ENCODE results near the gene PODN. TPM values are rescaled to one million over a fixed set of nuclear protein-coding genes. Genes with fewer than 3 reads are reported as not detected.

PODN gene
- total RNA-seq, 6 donors from 2014 or later: 15.2 to 87.1 (median 53.1) TPM

DNA sequence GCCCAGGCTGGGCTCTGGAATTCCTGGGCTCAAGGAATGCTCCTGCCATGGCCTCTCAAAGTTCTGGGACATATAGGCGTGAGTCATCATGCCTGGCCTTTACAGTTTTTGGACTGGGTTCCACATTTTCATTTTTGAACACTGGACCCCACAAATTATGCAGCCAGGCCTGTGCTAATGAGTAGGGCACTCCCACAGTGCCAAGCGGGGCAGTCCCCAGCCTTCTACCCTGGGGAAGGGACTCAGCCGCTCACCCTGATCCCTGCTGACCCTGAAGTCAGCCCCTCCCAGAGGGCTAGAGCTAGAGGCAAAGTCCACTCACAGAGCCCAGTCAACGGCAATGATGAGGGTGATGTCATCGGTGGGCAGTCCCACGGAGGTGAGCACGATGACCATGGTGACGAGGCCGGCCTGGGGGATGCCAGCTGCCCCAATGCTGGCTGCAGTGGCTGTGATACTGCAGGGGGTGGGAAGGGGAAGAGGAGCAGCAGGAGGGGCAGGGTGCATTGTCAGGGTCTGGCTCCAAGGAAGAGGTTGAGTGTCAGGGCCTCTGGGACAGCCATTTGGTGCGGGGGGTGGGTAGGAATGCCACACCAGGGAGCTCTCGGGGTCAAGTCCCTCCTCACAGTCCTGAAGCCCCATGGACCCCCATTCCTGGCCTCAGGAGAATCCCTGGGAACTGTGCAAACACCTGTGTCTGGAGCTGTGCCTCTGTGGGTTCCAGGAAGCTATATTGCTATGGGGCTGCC is 27.6 kb downstream of the PODN start:
- DNase-seq (no peak), ATAC-seq (ENCODE audit: low FRiP score in 2 of 2) (no peak)
- WGBS, 2 donors: 80 to 82% methylated on average over 6 to 11 of the region's 11 CpGs

GRCh38 chr1:53090227-53091147 is 28.5 kb downstream of the PODN start:
- no peaks in the 10 kb centered on the region for H3K9me3 ChIP-seq
- ATAC-seq (ENCODE audit: low FRiP score in 2 of 2): peak in 1 of 2 donors; percentile 56
- no peak overlapping the region for H3K27ac ChIP-seq
- no peak overlapping the region for H3K4me3 ChIP-seq
- no peaks in the 10 kb centered on the region for H3K27me3 ChIP-seq
- TF ChIP-seq EP300 (IDR thresholded peaks at IDR 0.05) (no peak), POLR2A (IDR thresholded peaks at IDR 0.05) (no peak), CTCF (IDR thresholded peaks at IDR 0.05) (no peak), POLR2AphosphoS5 (IDR thresholded peaks at IDR 0.05) (no peak)
- peak; percentile 34 to 79 for DNase-seq
- WGBS, 2 donors: 86 to 92% methylated on average over 15 to 36 of the region's 37 CpGs
- H3K36me3 ChIP-seq: no peaks in the 10 kb centered on the region
- peaks cover 3 to 11% (median 6%) of the 10 kb centered on the region in 4 donors for H3K4me1 ChIP-seq

More for the DNA sequence above, 27.6 kb downstream of the PODN start:
- no peaks in the 10 kb centered on the region for H3K9me3 ChIP-seq
- no peak for TF ChIP-seq EP300 (IDR thresholded peaks at IDR 0.05)
- TF ChIP-seq POLR2AphosphoS5 (IDR thresholded peaks at IDR 0.05): no peak
- TF ChIP-seq POLR2A (IDR thresholded peaks at IDR 0.05): no peak
- no peak for TF ChIP-seq CTCF (IDR thresholded peaks at IDR 0.05)
- H3K27me3 ChIP-seq: no peaks in the 10 kb centered on the region
- H3K27ac ChIP-seq: no peak overlapping the region
- H3K4me1 ChIP-seq: peaks cover 3 to 11% (median 6%) of the 10 kb centered on the region in 4 donors
- H3K36me3 ChIP-seq: no peaks in the 10 kb centered on the region
- no peak overlapping the region for H3K4me3 ChIP-seq

DNA sequence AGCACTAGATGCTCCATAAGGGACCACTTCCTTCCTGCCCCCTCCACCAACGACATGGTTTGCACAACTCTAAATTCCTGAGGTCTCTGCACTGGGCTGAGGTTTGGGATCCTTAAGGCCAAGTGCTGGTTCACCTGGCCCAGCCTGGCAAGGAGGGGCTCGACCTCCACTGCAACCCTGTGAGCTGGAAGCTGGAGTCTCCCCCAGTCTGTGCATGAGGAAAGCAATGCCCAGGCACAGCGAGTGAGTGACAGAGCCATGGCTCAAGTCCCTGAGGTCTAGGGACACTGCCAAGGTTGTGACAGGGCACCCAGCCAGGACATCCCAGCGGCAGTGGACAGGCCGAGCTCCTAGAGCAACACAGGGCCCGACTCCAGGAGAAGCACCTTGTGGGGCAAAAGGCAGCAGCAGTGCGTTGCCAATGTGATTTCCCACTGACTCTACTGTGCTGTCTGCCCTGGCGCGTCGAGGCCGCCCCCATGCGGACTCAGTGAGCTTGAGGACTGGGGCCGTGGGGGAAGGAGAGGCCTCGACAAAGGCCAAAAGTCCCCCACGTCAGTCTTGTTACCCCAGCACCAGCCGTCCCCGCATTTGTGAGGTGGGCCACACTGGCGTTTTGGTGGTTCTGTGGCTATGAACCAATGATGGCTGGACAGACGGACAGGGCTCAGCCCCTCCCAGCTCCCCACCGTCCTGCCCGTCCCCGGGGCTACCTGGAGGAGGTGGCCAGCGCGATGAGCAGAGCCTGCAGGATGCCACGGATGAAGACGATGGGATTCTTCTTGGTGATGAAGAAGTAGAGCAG is 30.0 kb downstream of the PODN start:
- DNase-seq (peak; percentile 48 to 76), ATAC-seq (ENCODE audit: low FRiP score in 2 of 2) (peak in 1 of 2 donors; percentile 28)
- TF ChIP-seq CTCF (IDR thresholded peaks at IDR 0.05) (no peak), POLR2AphosphoS5 (IDR thresholded peaks at IDR 0.05) (no peak), EP300 (IDR thresholded peaks at IDR 0.05) (no peak), POLR2A (IDR thresholded peaks at IDR 0.05) (no peak)
- WGBS, 2 donors: 83 to 89% methylated on average over 14 to 25 of the region's 26 CpGs
- H3K9me3 ChIP-seq: no peaks in the 10 kb centered on the region
- H3K4me1 ChIP-seq: peaks cover 3 to 11% (median 6%) of the 10 kb centered on the region in 4 donors
- H3K27ac ChIP-seq: no peak overlapping the region
- H3K27me3 ChIP-seq: no peaks in the 10 kb centered on the region
- no peak overlapping the region for H3K4me3 ChIP-seq
- H3K36me3 ChIP-seq: no peaks in the 10 kb centered on the region

DNA sequence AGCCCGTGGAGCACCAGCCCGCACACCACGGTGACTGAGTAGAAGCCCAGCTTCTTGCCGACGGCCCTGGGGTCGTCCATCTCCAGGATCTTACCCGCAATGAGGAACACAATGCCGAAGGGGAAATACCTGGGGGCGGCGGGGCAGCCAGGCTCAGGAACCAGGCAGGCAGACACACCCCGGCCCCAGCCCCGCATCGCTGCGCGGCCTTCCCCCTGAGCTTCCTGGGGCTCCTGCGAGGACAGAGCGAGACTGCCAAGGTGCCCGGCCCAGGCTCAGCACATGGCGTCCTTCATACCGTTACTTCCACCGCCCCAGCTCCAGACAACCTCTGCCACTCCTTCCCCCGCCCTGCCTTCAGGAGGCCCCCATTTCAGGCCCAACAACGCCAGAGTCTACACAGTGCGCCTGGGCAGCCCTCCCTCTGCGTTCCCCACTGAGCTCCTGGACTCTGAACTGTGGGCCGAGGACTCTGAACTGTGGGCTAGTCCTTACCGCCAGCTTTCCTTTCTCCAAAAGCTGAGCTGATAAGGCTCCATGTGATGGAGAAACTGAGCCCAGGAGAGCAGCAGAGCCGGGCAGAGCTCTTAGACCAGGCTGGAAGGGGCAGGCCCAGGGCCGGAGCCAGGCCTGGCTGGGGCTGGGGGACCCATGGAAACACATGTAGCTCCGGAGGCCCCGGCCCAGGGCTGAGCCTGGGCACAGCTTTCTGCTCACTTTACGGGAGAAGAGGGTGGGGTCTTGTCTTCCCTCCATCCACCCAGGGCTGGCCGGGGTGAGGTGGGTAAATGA is 30.8 kb downstream of the PODN start:
- Histone ChIP-seq H3K27me3 (no peaks in the 10 kb centered on the region), H3K4me1 (peaks cover 3 to 11% (median 6%) of the 10 kb centered on the region in 4 donors), H3K9me3 (no peaks in the 10 kb centered on the region), H3K27ac (no peak overlapping the region), H3K36me3 (no peaks in the 10 kb centered on the region), H3K4me3 (no peak overlapping the region)
- WGBS, 2 donors: 82 to 91% methylated on average over 13 to 32 of the region's 33 CpGs
- no peak for TF ChIP-seq CTCF (IDR thresholded peaks at IDR 0.05)
- TF ChIP-seq EP300 (IDR thresholded peaks at IDR 0.05): no peak
- TF ChIP-seq POLR2A (IDR thresholded peaks at IDR 0.05): no peak
- TF ChIP-seq POLR2AphosphoS5 (IDR thresholded peaks at IDR 0.05): no peak
- ATAC-seq (ENCODE audit: low FRiP score in 2 of 2) (no peak), DNase-seq (peak in 1 of 2 donors; percentile 67)
